Panc1 (cell line): ENCODE data around the gene SESTD1. TPM values are rescaled to one million over a fixed set of nuclear protein-coding genes. Genes with fewer than 3 reads are reported as not detected.

Experiments
- ATAC-seq: fragments of 200-7000 bp; cut with Tn5 transposase; 2 replicates; pipeline ENCODE4 v1.9.1; 2020; ENCODE audit warnings: mild to moderate bottlenecking, moderate library complexity
- BruUV-seq: library from RNA; stranded (reverse); fragments of 400-500 nt; replicated peaks from 2 replicates; lab custom pipeline; 2021; lab: Mats Ljungman, UMichigan
- CTCF ChIA-PET: fragments of 300-600 bp; sonication (Branson Sonifier 250); formaldehyde crosslinking; loops from one replicate; lab custom pipeline; 2022; ENCODE audit warnings: antibody characterized with exemption; lab: Charles Lee
- POLR2A ChIA-PET: fragments of 300-600 bp; sonication (Branson Sonifier 250); formaldehyde crosslinking; loops from one replicate; lab custom pipeline; 2022; ENCODE audit warnings: antibody characterized with exemption; lab: Charles Lee
- DNase-seq: peaks from one replicate; pipeline ENCODE4 v3.0.0-alpha.2; 2010; ENCODE audit warnings: low read depth, low spot score
- H3K27ac ChIP-seq: 2 replicates; pipeline ENCODE4 v1.5.1; 2011; ENCODE audit warnings: mild to moderate bottlenecking, low read length, inconsistent platforms
- H3K27me3 ChIP-seq: fragments of 200-500 bp; sonication (Bioruptor generic); 2 replicates; pipeline ENCODE4 v1.6.0; 2014; ENCODE audit warnings: low read length, inconsistent platforms; ENCODE audit not compliant: control insufficient read depth, insufficient read depth
- H3K36me3 ChIP-seq: fragments of 200-500 bp; sonication (Bioruptor generic); 2 replicates; pipeline ENCODE4 v1.5.1; 2014; ENCODE audit warnings: inconsistent platforms, mild to moderate bottlenecking, low read length, moderate library complexity; ENCODE audit not compliant: control insufficient read depth, insufficient read depth
- H3K4me1 ChIP-seq: 2 replicates; pipeline ENCODE4 v1.5.1; 2011; ENCODE audit warnings: inconsistent platforms, mild to moderate bottlenecking, low read length, moderate library complexity; ENCODE audit not compliant: control insufficient read depth, insufficient read depth
- H3K4me3 ChIP-seq, 2 experiments: 2 replicates each; pipeline ENCODE4 v1.5.1; 2011 to 2012; ENCODE audit warnings: low read depth in 2 of 2, low read length in 2 of 2, mild to moderate bottlenecking in 2 of 2, inconsistent platforms in 1 of 2, moderate library complexity in 1 of 2
- H3K9me3 ChIP-seq: fragments of 200-500 bp; sonication (Bioruptor generic); 2 replicates; pipeline ENCODE4 v1.5.1; 2014; ENCODE audit warnings: low read depth, mild to moderate bottlenecking, inconsistent platforms, low read length, moderate library complexity; ENCODE audit not compliant: control insufficient read depth, insufficient read depth
- POLR2AphosphoS5 ChIP-seq: IDR thresholded peaks from 2 replicates; pipeline ENCODE4 v1.6.1; 2012; ENCODE audit warnings: mild to moderate bottlenecking, low read depth, low read length, moderate library complexity
- SIN3A ChIP-seq: IDR thresholded peaks from 2 replicates; pipeline ENCODE4 v1.6.1; 2012; ENCODE audit warnings: low read depth, mild to moderate bottlenecking, low read length, moderate library complexity, borderline replicate concordance; ENCODE audit not compliant: insufficient read depth
- TCF7L2 ChIP-seq: IDR thresholded peaks from 2 replicates; pipeline ENCODE4 v1.6.1; 2011; ENCODE audit warnings: mild to moderate bottlenecking, low read depth, low read length, inconsistent platforms
- in situ Hi-C: cut with HindIII; loops from 2 replicates; pipeline ENCODE4 v1.10.0; 2016; ENCODE audit warnings: low sequenced_read_pairs, low pct_unique_long_range_greater_than_20kb
- intact Hi-C: fragments of 100-400 bp; cut with micrococcal nuclease; formaldehyde crosslinking; loops from one replicate; pipeline ENCODE4 v1.10.0; 2022; ENCODE audit not compliant: unreplicated experiment
- total RNA-seq: library from RNA; stranded (reverse); gene quantifications from one replicate; pipeline ENCODE4 v1.2.1, GENCODE V29; 2021; ENCODE audit not compliant: unreplicated experiment
- TF ChIP-seq, protein P1 (sequence below): fragments of 450-650 bp; IDR thresholded peaks from 2 replicates; pipeline ENCODE4 v1.5.1; 2017; ENCODE audit warnings: mild to moderate bottlenecking
- TF ChIP-seq, protein P2 (sequence below), 2 experiments: IDR thresholded peaks; 2 replicates each; pipeline ENCODE4 v1.6.1; 2011 to 2012; ENCODE audit warnings: low read depth in 2 of 2, control low read depth in 1 of 2, low read length in 1 of 2, mild to moderate bottlenecking in 1 of 2, moderate library complexity in 1 of 2; ENCODE audit not compliant: insufficient read depth in 1 of 2

Gene SESTD1
- total RNA-seq, 1 experiment from 2014 or later, result 31.3 TPM

DNA sequence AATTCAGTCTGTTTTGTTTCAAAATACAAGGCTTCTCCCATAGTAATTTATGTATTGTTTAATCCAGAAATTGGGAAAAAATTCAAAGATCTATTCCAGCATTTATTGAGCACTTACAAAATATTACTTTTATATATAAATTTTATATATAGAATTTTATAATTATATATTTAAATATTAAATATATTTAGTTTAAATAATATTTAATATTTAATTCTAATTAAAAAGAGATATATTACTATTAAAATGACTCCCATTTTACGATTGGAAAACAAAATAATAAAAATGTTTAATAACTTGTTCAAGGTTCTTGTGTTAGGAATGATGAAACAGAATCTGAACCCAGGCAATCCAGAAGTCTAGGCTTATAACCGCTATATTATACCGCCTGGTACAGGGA, 40.5 kb upstream of the SESTD1 start:
- Histone ChIP-seq H3K36me3 (no peaks in the 10 kb centered on the region), H3K9me3 (no peaks in the 10 kb centered on the region), H3K27me3 (no peaks in the 10 kb centered on the region), H3K4me1 (no peaks in the 10 kb centered on the region), H3K4me3 (no peak overlapping the region), H3K27ac (no peak overlapping the region)
- TF ChIP-seq, protein P1, sequence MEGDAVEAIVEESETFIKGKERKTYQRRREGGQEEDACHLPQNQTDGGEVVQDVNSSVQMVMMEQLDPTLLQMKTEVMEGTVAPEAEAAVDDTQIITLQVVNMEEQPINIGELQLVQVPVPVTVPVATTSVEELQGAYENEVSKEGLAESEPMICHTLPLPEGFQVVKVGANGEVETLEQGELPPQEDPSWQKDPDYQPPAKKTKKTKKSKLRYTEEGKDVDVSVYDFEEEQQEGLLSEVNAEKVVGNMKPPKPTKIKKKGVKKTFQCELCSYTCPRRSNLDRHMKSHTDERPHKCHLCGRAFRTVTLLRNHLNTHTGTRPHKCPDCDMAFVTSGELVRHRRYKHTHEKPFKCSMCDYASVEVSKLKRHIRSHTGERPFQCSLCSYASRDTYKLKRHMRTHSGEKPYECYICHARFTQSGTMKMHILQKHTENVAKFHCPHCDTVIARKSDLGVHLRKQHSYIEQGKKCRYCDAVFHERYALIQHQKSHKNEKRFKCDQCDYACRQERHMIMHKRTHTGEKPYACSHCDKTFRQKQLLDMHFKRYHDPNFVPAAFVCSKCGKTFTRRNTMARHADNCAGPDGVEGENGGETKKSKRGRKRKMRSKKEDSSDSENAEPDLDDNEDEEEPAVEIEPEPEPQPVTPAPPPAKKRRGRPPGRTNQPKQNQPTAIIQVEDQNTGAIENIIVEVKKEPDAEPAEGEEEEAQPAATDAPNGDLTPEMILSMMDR, result no peak
- TF ChIP-seq SIN3A (no peak), POLR2AphosphoS5 (no peak), TCF7L2 (no peak)
- TF ChIP-seq, protein P2, sequence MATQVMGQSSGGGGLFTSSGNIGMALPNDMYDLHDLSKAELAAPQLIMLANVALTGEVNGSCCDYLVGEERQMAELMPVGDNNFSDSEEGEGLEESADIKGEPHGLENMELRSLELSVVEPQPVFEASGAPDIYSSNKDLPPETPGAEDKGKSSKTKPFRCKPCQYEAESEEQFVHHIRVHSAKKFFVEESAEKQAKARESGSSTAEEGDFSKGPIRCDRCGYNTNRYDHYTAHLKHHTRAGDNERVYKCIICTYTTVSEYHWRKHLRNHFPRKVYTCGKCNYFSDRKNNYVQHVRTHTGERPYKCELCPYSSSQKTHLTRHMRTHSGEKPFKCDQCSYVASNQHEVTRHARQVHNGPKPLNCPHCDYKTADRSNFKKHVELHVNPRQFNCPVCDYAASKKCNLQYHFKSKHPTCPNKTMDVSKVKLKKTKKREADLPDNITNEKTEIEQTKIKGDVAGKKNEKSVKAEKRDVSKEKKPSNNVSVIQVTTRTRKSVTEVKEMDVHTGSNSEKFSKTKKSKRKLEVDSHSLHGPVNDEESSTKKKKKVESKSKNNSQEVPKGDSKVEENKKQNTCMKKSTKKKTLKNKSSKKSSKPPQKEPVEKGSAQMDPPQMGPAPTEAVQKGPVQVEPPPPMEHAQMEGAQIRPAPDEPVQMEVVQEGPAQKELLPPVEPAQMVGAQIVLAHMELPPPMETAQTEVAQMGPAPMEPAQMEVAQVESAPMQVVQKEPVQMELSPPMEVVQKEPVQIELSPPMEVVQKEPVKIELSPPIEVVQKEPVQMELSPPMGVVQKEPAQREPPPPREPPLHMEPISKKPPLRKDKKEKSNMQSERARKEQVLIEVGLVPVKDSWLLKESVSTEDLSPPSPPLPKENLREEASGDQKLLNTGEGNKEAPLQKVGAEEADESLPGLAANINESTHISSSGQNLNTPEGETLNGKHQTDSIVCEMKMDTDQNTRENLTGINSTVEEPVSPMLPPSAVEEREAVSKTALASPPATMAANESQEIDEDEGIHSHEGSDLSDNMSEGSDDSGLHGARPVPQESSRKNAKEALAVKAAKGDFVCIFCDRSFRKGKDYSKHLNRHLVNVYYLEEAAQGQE (IDR thresholded peaks at IDR 0.05; ENCODE audit: insufficient read depth in 1 of 2, low read depth in 2 of 2, low read length in 1 of 2), result no peak
- DNase-seq, result no peak
- in situ Hi-C loops, result no loop called here
- ChIA-PET POLR2A (no interaction called here), CTCF (no interaction called here)
- BruUV-seq, result no TSS peak
- intact Hi-C loops, result no loop called here
- no peak for ATAC-seq

DNA sequence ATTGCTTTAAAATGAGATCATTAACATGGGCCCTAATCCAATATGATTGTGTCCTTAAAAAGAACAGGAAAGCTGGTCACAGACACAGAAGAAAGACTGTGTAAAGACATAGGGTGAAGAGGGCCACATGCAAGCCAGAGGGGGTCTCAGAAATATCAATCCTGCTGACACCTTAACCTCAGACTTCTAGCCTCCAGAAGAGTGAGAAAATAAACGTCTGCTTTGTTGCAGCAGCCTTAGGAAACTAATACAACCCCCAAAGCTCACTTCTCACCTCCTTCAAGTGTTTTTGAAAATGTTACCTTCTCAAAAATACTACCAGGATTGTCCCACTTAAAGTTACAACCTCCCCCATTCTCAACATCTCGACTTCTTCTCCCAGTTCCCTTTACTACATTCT, 39.8 kb upstream of the SESTD1 start:
- Histone ChIP-seq H3K36me3 (no peaks in the 10 kb centered on the region), H3K4me3 (no peak overlapping the region), H3K27ac (no peak overlapping the region), H3K9me3 (no peaks in the 10 kb centered on the region), H3K4me1 (no peaks in the 10 kb centered on the region), H3K27me3 (no peaks in the 10 kb centered on the region)
- BruUV-seq, result no TSS peak
- POLR2A ChIA-PET, result no interaction called here
- CTCF ChIA-PET, result no interaction called here
- intact Hi-C loops, result no loop called here
- ATAC-seq (no peak), DNase-seq (no peak)
- in situ Hi-C loops, result no loop called here
- TF ChIP-seq, protein P2 (IDR thresholded peaks at IDR 0.05; ENCODE audit: insufficient read depth in 1 of 2, low read depth in 2 of 2, low read length in 1 of 2), result no peak
- TF ChIP-seq SIN3A, result no peak
- TF ChIP-seq POLR2AphosphoS5, result no peak
- TF ChIP-seq TCF7L2, result no peak
- TF ChIP-seq, protein P1, result no peak
